Measurements from ENCODE around the gene ARID5B. TPM values are rescaled to one million over a fixed set of nuclear protein-coding genes. Genes with fewer than 3 reads are reported as not detected.

The ARID5B gene
- total and polyA plus RNA-seq, 2 donors (not counting 3 experiments of a cell fraction or from before 2014, with no cell fraction given) = 5.6 to 8.9 TPM

GRCh38 chr10:61907011-61907410 lies 5.5 kb downstream of the ARID5B start:
- H3K9ac ChIP-seq (replicated peaks; ENCODE audit: extremely low read depth, insufficient read depth, low read length) = no peak overlapping the region
- peaks cover 18% of the 10 kb centered on the region for H3K4me1 ChIP-seq (ENCODE audit: control insufficient read depth, extremely low read depth, insufficient read depth, low read length)
- H3K79me2 ChIP-seq (ENCODE audit: control insufficient read depth, insufficient read depth, low read length) = no peaks in the 10 kb centered on the region
- H3K4me2 ChIP-seq (ENCODE audit: insufficient read depth, low read length) = no peak overlapping the region
- DNase-seq (ENCODE audit: low read depth, low spot score) (no peak), FAIRE-seq (no peak)
- H3K9me1 ChIP-seq (replicated peaks; ENCODE audit: control insufficient read depth, extremely low read depth, insufficient read depth, low read length) = no peaks in the 10 kb centered on the region
- dilution Hi-C loops (cut with MboI; ENCODE audit: extremely low pct_ligation_motif_present, low sequenced_read_pairs) (no loop called here), intact Hi-C loops (cut with micrococcal nuclease) (loop anchor here (10.0 kb wide), 1 partner anchor 528 kb away; no protein-coding TSS in a partner anchor)
- H3K36me3 ChIP-seq (ENCODE audit: control insufficient read depth in 2 of 2, extremely low read depth in 1 of 2, insufficient read depth in 2 of 2, low read length in 2 of 2) = no peaks in the 10 kb centered on the region
- no peaks in the 10 kb centered on the region for H3K9me3 ChIP-seq (replicated peaks; ENCODE audit: control insufficient read depth, insufficient read depth, low read length)
- POLR2A ChIA-PET = no interaction called here
- no peak overlapping the region for H2AFZ ChIP-seq (ENCODE audit: low read depth, low read length)
- no peaks in the 10 kb centered on the region for H3K27me3 ChIP-seq (ENCODE audit: control insufficient read depth in 2 of 2, insufficient read depth in 2 of 2, low read length in 2 of 2)
- TF ChIP-seq JUN (IDR thresholded peaks at IDR 0.05; ENCODE audit: borderline replicate concordance, insufficient read depth, insufficient read length, low read depth) (no peak), EZH2 (IDR thresholded peaks at IDR 0.05; ENCODE audit: borderline replicate concordance, low read depth, low read length, severe bottlenecking) (no peak), GATA2 (IDR thresholded peaks at IDR 0.05; ENCODE audit: insufficient read depth, insufficient read length, low read depth, low read length) (no peak), POLR2AphosphoS5 (IDR thresholded peaks at IDR 0.05; ENCODE audit: insufficient read depth, low read depth, low read length) (no peak), POLR2A (IDR thresholded peaks at IDR 0.05; ENCODE audit: low read depth, low read length) (no peak), CTCF (IDR thresholded peaks at IDR 0.05; ENCODE audit: extremely low read depth in 1 of 2, insufficient read depth in 1 of 2, low read depth in 1 of 2, low read length in 2 of 2) (no peak), FOS (IDR thresholded peaks at IDR 0.05; ENCODE audit: borderline replicate concordance, insufficient read depth, low read length) (no peak), MYC (IDR thresholded peaks at IDR 0.05; ENCODE audit: low read depth, low read length) (no peak)
- TF ChIP-seq, protein P1, sequence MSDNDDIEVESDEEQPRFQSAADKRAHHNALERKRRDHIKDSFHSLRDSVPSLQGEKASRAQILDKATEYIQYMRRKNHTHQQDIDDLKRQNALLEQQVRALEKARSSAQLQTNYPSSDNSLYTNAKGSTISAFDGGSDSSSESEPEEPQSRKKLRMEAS (IDR thresholded peaks at IDR 0.05; ENCODE audit: insufficient read depth, insufficient read length) = no peak
- H4K20me1 ChIP-seq (replicated peaks; ENCODE audit: control insufficient read depth, extremely low read depth, insufficient read depth, low read length) = no peaks in the 10 kb centered on the region
- no peak overlapping the region for H3K27ac ChIP-seq (ENCODE audit: insufficient read depth, low read depth, low read length)
- BruUV-seq (replicated peaks) = no TSS peak
- CTCF ChIA-PET = interaction anchor here (2.3 kb wide), 1 partner anchor 10 kb away, joined by 16 read pairs; no protein-coding TSS in a partner anchor
- no peak overlapping the region for H3K4me3 ChIP-seq (replicated peaks in 1 of 3; ENCODE audit: insufficient read depth in 1 of 3, low read depth in 1 of 3, low read length in 3 of 3)

Data from endothelial cell of umbilical vein (primary cell).